ENCODE results near the gene DAAM2.

Gene DAAM2

DNA sequence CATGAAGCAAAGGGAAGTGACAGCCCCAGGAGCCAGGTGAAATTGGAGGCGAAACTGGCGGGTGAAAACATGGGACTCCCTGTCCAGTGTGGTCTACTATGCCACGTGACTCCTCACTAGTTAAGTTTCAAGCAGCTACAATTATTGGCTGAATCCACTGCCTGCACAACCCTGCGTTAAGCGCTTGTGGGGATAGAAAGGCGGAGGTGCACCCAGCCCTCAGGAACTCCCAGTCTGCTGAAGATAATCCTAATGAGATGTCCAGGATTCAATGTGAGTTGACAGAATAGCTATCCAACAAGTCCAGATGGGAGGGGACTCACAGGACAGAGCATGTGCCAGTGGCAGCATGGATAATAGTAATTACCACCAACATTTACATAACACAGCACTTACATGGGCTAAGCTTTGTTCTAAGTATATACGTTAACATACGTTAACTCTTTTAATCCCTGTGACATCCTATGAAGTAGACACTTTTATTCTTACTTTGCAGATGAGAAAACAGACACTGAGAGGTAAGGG lies 140.3 kb downstream of the DAAM2 start:
- DNase-seq (ENCODE audit: low spot score): no peak

DNA sequence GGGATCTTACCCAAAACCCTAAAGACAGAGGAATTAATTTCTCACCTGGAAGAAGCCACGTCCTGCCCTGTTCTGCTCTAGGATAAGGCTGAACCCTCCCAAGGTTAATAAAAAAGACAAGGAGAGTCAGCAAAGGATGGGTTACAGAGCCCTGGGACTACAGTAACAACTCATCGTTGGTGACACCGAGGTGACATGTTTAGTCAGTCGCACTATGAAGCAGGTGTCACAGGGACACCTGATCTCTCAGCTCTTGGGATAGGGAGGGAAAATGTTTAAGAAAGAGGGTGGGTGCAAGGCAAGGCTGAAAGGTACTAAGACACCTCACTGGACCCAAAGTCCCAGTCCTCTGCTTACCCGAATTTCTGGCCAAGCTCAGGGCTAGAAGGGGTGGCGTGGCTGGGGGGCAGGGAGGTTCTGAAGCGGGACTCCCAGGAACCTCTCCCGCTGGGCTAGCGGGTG lies 141.5 kb downstream of the DAAM2 start:
- DNase-seq (ENCODE audit: low spot score): no peak

DNA sequence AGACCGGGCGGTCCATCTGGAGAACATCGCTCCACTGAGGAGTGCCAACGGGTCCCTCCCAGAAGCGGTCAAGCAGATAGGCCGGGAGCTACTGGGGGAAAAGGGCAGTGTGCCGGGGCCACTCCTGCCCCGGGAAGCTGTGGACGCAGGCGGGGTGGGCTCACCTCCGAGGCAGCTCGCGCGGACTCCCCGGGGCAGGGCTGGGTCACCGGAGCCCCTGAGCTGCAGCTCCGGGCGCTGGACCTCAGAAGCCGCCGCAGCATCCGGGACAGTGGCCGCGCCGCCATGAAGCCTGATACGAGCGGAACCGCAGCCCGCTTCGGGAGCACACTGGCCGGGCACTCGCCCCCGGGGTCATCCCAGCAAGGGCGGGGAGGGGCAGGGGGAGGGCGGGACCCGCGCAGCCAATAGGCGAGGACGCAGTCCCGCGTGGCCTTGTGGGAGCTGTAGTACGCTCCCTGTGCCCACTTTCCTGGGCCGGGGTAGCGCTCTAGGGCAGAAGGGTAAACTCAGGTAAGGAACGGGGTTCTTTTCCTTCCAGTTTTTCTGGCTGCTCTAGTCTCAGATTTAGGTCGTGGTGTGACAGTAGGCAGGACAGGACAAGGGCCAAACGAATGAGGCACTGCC lies 142.1 kb downstream of the DAAM2 start, which contains the start of gene MOCS1:
Gene MOCS1 (minus strand): TSS at position 332 of the 627 bp plus-strand sequence. CDS start 45 bp downstream, at position 287.
- peak; percentile 25 for DNase-seq (ENCODE audit: low spot score)

DNA sequence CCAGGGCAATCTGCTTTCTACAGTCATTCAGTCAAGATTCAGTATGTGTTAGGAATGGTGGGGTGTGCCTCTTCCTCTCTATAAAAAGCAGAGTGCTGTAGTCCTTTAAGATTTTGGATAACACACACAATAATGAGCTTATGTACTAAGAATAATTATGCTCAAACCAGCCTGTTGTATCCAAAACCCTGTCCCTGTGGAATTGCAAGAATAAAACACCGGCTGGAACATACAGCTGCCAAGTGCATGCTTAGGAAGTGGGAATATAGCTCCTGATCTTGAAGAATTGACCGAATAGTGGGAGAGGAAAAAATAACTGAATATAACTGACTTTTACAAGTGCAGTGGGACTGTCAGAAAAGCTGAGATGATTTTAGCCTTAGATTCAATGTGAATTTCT lies 143.1 kb downstream of the DAAM2 start:
- DNase-seq (ENCODE audit: low spot score): no peak

DNA sequence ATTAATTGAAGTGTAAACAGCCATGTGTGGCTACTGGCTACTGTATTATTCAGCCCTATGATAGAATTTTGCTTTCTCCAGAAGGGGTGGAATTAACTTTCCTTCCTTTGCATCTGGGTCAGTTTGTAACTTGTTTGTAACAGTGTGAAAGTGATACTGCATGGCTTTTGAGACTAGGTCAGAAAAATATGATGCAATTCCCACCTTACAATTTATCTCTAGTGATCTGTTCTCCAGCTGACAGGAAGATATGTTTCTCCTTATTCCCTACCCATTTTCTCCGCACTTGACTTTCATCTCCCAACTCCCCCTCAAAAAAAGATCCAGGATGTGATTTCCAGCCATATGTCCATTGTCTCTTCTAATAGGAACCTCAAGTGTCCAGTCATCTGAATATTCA lies 144.7 kb downstream of the DAAM2 start:
- DNase-seq (ENCODE audit: low spot score): no peak

DNA sequence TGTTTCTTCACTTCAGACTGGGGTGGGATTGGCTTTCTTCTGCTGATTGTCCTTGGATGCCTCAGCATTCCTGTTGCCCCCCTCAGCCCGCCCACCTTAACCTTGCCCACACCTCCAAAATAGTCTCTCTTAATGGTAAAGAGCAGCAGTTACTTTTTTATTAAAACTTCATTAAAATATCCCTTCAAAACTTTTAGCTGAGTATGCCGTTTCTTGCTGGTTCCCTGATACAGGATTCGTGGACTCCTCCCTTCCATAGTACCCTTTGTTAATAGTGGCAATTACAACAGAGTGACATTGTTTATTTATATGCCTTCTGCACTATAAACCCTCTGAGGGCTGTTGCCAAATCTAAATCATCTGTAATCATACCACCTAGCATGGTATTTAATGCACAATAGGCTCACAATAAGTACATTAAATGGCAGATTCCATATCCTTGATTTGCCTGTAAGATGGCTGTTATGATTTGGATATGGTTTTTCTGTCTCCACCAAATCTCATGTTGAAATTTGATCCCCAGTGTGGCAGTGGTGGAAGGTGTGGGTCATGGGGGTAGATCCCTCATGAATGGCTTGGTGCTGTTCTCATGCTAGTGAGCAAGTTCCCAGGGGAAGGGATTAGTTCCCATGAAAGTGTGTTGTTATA lies 145.6 kb downstream of the DAAM2 start:
- DNase-seq (ENCODE audit: low spot score): no peak

DNA sequence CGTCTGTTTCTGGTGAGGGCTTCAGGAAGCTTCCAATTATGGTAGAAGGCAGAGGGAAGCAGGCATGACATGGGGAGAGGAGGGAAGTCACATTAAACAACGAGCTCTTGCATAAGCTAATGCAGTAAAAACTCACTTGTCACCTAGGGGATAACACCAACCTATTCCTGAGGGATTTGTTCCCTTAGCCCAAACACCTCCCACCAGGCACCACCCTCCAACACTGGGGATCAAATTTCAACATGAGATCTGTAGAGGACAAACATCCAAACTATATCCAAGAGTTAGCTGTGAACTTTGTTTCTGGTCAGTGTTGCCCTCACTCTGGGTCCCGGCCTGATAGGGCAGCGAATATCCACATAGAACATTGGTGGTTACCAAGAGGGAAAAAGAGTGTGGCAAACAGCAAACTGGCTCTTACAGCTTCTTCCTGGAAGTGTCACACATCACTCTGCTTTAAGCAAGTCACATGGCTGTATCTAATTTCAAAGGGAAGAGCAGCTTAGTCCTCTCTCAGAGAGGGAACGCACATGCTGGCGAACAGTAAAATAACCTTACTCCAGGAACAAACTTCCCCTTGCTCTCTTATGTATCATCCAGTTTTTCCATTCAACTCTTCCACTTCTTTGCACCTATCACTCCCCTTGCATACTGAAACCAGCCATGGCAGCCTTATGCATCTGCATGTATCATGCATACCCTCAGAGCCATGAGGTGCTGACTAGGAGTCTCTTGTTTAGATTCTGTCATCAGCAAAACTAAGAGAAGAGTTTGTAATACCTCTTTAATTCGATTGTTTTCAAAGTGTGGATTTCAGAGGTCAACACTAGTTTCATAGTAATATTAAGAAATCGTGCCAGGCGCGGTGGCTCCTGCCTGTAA lies 146.8 kb downstream of the DAAM2 start:
- no peak for DNase-seq (ENCODE audit: low spot score)

DNA sequence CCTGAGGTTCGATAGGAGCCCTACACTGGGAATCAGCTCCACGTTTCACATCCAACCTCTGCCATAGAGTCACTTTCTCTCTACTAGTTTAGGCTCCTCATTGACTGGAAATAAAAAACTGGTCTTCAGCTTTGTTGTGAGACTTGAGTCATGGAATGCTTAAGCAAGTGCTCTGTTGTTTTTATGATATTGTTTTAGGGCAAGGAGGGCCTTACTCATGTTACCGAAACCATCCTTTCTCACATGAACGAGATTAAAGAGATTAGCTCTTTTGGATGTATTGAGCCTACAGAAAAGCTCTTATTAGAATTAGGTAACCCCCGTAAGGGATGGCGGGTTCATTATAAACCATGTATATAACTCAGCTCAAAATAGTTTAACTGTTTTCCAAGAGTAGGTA lies 149.0 kb downstream of the DAAM2 start:
- no peak for DNase-seq (ENCODE audit: low spot score)

DNA sequence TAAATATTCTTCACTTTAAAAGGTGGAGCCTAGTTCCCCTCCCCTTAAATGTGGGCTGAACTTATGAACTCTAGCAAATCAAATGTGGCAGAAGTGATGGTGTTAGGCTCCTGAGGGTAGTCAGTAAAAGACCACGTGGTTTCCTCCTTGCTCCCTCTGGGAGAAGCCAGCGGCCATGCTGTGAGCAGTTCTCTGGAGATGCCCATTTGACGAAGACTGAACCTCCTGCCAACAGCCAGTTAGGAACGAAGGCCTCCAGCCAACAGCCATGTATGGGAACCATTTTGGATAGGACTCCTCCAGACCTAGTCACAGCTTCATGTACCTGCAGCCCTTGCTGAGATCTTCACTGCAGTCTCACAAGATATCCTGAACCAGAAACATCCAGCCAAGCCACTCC lies 149.6 kb downstream of the DAAM2 start:
- no peak for DNase-seq (ENCODE audit: low spot score)

DNA sequence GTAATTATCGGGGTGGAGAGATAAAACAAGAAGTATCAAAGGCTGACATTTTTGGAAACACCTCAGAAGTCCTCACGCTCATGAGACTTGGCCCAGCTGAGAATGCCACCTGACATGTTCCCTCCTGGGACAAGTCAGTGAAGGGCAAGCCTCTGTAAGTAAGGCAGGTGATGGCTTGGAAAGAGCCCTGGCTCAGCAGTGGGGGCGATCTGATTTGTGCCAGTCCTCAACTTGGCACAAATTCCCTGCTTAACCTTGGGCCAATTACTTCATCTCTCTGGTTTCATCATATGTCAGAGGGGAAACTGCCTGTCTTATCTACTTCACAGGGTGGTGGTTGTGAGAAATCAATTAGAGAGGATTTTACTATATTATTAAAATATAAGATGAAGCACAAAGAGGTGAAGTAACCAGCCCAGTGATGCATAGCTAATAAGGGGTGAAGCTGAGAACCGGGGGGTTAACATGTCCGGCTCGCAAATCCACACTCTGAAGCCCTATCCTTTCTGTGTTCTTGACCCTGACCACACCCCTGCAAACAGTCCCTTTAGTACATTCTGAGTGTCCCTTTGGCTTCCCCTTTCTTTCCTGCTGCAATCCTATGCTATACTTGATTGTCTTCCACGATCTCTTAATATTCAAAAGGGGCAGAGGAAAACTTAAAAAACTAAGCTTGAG lies 150.9 kb downstream of the DAAM2 start:
- no peak for DNase-seq (ENCODE audit: low spot score)

DNA sequence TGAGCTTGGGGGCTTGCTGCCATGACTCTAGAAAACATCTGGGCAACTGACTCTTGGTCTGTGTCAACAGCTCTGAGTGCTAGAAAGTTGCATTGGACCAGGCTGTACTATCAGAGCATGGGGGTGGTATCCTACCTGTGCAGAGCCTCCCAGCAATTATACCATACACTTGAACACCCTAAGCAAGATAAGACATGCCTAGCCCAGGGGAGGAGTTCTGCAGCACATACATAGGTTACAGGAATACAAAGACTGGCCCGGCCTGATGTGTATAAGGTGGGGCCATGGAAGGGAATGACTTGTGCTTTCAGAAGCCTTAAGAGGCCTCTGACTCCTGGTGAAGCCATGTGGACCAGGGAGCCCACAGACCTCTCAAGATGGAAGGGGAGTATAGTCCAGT lies 153.4 kb downstream of the DAAM2 start:
- no peak for DNase-seq (ENCODE audit: low spot score)

DNA sequence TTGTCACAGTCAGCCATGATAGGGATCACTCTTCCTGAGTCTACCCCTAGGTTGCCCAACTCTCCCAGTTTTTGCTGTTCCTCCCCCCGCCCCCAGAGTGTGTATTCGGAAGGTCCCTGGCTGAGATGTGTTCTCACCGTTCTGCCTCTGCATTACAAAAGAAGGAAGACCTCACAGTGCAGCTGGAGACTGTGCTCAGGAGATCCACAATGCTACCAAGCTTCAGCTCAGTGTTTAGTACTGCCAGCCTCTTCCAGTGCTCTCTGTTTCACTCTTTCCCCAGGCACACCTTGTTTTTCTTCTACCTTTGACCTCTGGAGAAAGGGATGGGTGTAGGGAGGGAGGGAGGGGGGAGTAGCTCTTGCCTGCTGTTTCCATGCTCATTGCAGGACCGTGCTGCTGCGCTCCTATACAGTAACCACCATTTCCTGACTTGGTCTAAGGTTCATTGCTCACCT lies 155.5 kb downstream of the DAAM2 start:
- no peak for DNase-seq (ENCODE audit: low spot score)

DNA sequence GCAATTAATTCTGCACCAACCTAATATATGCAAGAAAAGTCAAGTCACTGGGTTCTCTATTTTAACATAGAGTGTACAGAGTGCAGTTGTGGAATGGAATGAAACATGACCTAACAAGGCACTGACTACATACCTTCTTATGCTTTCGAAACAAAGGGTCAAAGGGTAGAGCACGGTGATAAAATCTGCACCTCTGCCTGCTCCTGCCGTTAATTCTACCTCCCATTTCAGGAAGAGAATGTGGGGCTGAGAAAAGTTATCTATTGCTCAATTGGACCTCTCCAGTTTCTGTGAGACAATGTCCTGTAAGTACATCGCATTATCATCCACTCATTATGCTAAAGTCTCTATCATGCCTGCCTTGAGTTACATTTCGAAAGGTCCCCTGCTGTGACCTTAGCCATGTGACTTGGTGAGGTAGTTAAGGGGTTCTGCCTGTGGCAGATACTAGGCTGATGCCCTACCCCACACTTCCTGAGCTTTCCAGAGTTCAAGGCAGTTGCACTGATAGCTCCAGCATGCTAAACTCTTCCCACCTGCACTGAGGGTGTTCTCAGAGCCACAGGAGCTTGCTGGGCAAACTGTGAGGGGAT lies 156.1 kb downstream of the DAAM2 start:
- no peak for DNase-seq (ENCODE audit: low spot score)

DNA sequence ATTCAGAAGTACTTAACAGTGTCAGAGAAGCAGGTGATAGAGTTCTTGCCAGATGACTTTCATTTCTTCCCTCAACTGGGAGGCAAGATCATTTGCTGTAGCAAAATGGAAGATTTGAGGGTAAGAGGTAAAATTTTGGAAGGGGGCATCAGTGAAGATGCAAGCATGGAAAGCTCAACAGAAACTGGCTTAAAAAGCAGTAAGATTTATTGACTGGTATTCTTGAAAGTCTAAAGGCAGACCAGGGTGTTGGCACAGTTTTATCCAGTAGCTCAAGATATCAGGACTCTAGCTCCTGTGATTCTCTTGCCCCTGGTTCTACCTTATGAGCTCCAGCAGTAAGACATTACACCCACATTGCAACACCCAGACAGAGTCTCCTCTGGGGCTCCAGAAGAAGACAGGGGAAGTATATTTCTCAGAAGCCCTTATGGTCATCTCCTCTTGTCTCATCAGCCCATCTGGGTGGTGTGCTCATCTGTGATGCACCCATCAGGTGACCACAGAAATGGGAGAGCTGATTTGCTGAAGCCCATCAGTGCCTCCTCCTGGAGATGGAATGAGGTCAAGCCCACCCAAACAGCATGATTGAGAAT lies 158.0 kb downstream of the DAAM2 start:
- no peak for DNase-seq (ENCODE audit: low spot score)

DNA sequence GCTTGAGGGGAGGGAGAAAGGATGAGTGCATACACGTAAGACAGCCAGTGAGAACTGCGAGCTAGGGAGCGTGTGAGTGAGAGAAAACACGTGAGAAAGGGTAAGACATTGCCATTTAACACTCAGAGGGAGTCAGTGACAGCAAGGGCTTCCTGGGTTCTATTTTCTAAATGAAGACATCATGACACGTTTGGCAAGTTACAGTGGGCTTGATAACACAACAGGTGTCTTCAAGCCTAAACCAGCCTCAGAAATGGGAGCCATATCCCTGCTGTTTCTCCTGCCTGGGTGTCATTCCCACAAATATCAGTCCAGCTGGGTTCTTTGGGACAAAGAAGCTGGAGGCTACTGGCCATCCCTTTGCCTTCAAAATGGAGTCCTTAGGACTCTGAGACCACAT lies 159.0 kb downstream of the DAAM2 start:
- DNase-seq (ENCODE audit: low spot score): no peak

DNA sequence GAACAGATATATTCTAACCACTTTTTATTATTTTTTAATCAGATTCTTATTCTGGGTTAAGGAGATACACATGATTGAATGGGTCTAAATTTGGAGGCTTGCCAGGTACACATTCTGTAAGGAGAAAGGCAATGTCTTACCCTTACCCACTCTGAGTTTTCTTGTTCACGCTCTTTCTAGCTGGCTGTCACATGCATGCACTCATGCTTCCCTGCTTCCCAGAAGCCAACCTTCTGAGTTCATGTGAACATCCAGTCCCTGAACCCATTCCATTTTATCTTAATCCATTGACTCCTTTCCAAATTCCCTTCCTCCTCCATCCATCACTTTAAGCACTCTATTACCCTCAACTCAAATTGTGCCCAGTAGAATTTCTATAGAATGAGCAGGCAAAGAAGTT lies 159.5 kb downstream of the DAAM2 start:
- DNase-seq (ENCODE audit: low spot score): no peak

DNA sequence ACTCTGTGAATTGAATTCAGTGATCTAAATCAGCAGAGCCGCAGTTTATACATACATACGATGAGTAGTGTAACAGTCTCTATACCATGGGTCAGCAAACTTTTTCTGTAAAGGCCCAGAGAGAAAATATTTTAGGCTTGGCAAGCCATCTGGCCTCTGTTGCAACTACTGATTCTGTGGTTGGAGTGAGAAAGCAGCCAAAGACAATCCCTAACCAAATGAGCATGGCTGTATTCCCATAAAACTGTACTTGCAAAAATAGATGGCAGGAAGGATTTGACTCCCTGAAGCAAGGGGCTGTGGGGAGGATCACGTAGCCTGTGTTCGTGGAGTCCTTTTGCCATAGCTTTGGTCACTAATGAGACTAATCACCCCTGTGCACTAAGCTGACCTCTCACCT lies 160.0 kb downstream of the DAAM2 start:
- DNase-seq (ENCODE audit: low spot score): no peak

DNA sequence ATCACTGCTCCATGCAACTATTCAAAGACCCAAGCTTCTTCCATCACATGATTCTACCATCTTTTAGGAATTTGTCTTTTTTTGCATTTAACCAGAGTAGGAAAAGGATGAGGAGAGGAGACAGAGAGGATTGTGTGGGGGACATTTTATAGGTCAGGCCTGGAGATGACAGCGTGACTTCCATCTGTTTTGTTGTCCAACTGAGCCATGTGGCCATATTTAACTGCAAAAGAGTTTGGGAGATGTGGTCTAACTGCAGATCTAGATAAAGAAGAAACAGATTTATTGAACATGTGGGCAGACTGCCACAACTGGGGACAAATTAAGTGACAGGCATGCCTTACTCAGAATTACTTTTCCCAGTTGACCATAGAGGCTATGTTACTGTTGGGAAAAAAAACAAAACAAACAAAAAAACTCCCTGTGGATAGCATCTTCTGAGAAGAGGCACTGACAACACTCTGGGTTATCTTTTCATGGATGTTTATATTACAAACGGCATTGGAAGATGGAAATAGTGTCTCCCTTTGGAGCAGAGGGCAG lies 161.0 kb downstream of the DAAM2 start:
- no peak for DNase-seq (ENCODE audit: low spot score)

Data from CD4-positive, alpha-beta T cell treated with Interleukin-6 at 100 ng/mL for 8 hours (primary cell).